ENCODE data around the gene MDN1. TPM values are rescaled to one million over a fixed set of nuclear protein-coding genes. Genes with fewer than 3 reads are reported as not detected.

Gene MDN1
- total and polyA plus RNA-seq, 10 donors, result 23.0 to 56.3 (median 36.7) TPM

GRCh38 chr6:89750338-89750737 is 69.3 kb downstream of the MDN1 start:
- Histone ChIP-seq H3K4me1 (no peaks in the 10 kb centered on the region), H3K27me3 (replicated peaks in 1 of 7) (no peaks in the 10 kb centered on the region), H3K9me3 (no peaks in the 10 kb centered on the region), H3K36me3 (peaks cover 0 to 100% (median 82%) of the 10 kb centered on the region in 6 donors), H3K27ac (no peak overlapping the region), H3K4me3 (no peak overlapping the region)
- TF ChIP-seq, protein P1, sequence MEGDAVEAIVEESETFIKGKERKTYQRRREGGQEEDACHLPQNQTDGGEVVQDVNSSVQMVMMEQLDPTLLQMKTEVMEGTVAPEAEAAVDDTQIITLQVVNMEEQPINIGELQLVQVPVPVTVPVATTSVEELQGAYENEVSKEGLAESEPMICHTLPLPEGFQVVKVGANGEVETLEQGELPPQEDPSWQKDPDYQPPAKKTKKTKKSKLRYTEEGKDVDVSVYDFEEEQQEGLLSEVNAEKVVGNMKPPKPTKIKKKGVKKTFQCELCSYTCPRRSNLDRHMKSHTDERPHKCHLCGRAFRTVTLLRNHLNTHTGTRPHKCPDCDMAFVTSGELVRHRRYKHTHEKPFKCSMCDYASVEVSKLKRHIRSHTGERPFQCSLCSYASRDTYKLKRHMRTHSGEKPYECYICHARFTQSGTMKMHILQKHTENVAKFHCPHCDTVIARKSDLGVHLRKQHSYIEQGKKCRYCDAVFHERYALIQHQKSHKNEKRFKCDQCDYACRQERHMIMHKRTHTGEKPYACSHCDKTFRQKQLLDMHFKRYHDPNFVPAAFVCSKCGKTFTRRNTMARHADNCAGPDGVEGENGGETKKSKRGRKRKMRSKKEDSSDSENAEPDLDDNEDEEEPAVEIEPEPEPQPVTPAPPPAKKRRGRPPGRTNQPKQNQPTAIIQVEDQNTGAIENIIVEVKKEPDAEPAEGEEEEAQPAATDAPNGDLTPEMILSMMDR (IDR thresholded peaks at IDR 0.05 in 8 of 11, conservative IDR thresholded peaks at IDR 0.05 in 3 of 11), result no peak
- no peak for TF ChIP-seq POLR2AphosphoS5 (IDR thresholded peaks at IDR 0.05)
- no peak for TF ChIP-seq POLR2A (IDR thresholded peaks at IDR 0.05)
- 92 to 97% (median 93%) methylated on average over 5 of the region's 5 CpGs for WGBS, 5 donors
- DNase-seq, result no peak
- intact Hi-C loops (cut with DNase I; ENCODE audit: low total_unique reads), result no loop called here

DNA sequence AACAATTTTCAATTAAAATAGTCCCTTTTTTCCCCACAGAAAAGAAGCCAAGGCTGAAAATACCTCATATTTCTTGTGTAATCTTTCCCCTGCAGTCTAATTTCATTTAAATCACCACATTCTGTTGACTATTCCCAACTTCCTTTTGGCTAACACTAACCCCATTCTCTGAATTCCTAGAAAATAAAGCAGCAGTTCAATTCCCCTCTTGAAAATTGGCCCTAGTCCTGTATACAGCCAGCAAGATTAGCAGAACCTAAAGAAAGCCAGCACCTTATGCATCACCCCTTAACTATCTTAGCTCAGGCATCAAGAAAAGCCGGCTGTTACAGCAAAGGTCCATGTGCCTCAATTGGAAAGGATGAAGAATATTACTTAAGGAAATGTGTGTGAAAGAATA is 69.7 kb downstream of the MDN1 start:
- Histone ChIP-seq H3K27ac (no peak overlapping the region), H3K36me3 (peaks cover 0 to 100% (median 85%) of the 10 kb centered on the region in 6 donors), H3K4me1 (no peaks in the 10 kb centered on the region), H3K27me3 (replicated peaks in 1 of 7) (no peaks in the 10 kb centered on the region), H3K9me3 (no peaks in the 10 kb centered on the region), H3K4me3 (no peak overlapping the region)
- TF ChIP-seq, protein P1 (IDR thresholded peaks at IDR 0.05 in 8 of 11, conservative IDR thresholded peaks at IDR 0.05 in 3 of 11), result no peak
- no peak for TF ChIP-seq POLR2AphosphoS5 (IDR thresholded peaks at IDR 0.05)
- TF ChIP-seq POLR2A (IDR thresholded peaks at IDR 0.05), result no peak
- intact Hi-C loops (cut with DNase I; ENCODE audit: low total_unique reads), result no loop called here
- WGBS, 5 donors, result 93 to 100% (median 97%) methylated on average over 1 of the region's 1 CpG
- DNase-seq, result no peak

DNA sequence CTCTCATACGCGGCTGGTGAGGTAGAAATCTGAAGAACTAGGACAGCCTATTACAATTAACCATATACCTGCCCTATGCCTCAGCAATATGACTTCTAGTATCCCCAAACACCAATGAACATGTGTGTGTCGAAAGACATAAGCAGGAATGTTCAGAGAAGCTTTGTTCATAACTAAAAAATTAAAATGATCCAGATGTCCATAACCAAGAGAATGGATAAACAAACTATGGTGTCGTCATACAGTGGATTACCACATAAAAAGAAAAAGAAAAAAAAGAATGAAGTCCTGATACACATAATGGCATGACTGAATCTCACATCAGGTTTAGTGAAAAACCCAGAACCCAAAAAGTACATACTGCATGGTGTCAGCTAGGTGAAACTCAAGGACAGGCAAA is 73.9 kb downstream of the MDN1 start:
- Histone ChIP-seq H3K36me3 (peaks cover 0 to 100% (median 81%) of the 10 kb centered on the region in 6 donors), H3K27me3 (replicated peaks in 1 of 7) (no peaks in the 10 kb centered on the region), H3K4me1 (no peaks in the 10 kb centered on the region), H3K4me3 (no peak overlapping the region), H3K27ac (no peak overlapping the region), H3K9me3 (no peaks in the 10 kb centered on the region)
- 88 to 99% (median 94%) methylated on average over 4 of the region's 4 CpGs for WGBS, 5 donors
- intact Hi-C loops (cut with DNase I; ENCODE audit: low total_unique reads), result no loop called here
- DNase-seq, result no peak
- TF ChIP-seq, protein P1 (IDR thresholded peaks at IDR 0.05 in 8 of 11, conservative IDR thresholded peaks at IDR 0.05 in 3 of 11), result no peak
- TF ChIP-seq POLR2AphosphoS5 (IDR thresholded peaks at IDR 0.05), result no peak
- TF ChIP-seq POLR2A (IDR thresholded peaks at IDR 0.05), result no peak

DNA sequence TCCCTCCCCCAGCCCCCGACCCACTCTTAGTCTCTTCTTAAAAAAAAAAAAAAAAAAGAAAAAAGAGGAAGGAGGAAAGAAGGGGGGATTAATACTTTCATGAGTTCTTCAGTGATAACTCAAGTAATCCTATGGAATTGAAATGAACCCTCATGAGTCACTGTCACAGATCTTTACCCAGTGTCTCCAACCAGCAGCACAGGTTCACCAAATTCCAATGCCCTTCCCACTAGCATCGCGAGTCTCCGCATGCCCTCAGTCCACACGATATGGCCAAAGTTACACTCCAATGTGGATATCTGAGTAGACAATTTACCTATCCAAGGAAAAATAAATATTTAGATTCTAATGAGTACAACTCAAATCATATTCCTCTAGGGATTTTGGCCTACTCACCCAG is 74.5 kb downstream of the MDN1 start:
- Histone ChIP-seq H3K4me3 (no peak overlapping the region), H3K4me1 (no peaks in the 10 kb centered on the region), H3K9me3 (no peaks in the 10 kb centered on the region), H3K36me3 (peaks cover 0 to 100% (median 78%) of the 10 kb centered on the region in 6 donors), H3K27me3 (replicated peaks in 1 of 7) (no peaks in the 10 kb centered on the region), H3K27ac (no peak overlapping the region)
- 95 to 98% (median 97%) methylated on average over 5 of the region's 5 CpGs for WGBS, 5 donors
- DNase-seq, result no peak
- TF ChIP-seq, protein P1 (IDR thresholded peaks at IDR 0.05 in 8 of 11, conservative IDR thresholded peaks at IDR 0.05 in 3 of 11), result no peak
- TF ChIP-seq POLR2A (IDR thresholded peaks at IDR 0.05) (no peak), POLR2AphosphoS5 (IDR thresholded peaks at IDR 0.05) (no peak)
- intact Hi-C loops (cut with DNase I; ENCODE audit: low total_unique reads), result no loop called here
